Measurements from ENCODE around the gene RDH8.
A peak's percentile ranks its signal among the peaks of the same experiment; 100 is the strongest.

RDH8 gene

DNA sequence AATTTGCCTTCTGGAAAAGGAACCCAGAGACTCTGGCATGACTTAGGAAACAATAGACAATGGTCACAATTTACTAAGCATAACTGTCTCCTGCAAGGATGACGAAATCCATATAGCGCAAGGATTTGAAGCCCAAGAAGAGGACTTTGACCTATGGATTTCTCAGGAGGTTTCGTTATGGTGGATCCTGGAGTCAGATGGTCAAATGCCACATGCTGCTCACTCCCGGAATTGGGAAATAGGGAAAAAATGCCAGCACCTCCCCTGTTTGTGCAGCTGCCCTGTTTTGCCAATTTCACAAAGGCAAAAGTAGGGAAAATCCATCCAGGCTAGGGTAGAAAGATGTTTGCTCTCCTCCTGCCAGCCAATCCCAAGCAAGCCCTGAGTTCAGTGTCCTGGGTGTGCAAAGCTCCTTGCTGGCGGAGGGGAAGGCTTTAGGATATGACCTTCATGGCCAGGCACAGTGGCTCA, 23.4 kb downstream of the RDH8 start:
- no peak for DNase-seq (ENCODE audit: low read depth, low spot score)

- no peak for DNase-seq (ENCODE audit: low read depth, low spot score)
Observed at GRCh38 chr19:10037367-10037766, 24.1 kb downstream of the RDH8 start.

- DNase-seq (ENCODE audit: low read depth, low spot score): no peak
Observed at GRCh38 chr19:10037809-10038208, 24.5 kb downstream of the RDH8 start.

DNA sequence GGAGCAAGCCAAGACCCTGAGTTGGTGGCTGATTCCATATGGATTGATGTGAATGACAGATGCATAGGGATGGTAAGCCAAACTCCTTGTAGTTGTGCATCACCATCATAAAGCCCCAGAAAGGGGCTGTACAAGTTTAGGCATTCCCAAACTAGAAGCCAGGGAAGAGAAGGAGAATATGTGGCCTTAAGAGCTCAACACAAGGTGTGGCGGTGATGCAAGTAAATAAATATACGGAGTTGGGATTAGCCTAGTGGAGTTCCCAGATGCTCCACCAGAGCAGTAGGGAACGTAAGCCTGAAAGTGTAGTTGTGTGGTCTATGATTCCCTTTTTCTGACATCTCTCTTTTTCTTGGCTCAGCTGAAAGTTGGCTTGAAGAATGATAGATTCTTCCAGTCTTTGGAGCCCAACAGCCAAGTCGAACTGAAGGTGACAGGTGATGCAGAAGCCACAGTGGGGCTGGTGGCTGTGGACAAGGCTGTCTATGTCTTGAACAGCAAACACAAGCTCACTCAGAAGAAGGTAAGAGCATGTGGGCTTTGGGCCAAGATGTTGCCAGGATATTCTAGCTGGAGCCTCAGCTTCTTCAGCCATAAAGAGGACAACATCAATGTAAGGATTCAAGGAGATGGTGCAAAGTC, 30.1 kb downstream of the RDH8 start:
- DNase-seq (ENCODE audit: low read depth, low spot score): peak; percentile 28

DNA sequence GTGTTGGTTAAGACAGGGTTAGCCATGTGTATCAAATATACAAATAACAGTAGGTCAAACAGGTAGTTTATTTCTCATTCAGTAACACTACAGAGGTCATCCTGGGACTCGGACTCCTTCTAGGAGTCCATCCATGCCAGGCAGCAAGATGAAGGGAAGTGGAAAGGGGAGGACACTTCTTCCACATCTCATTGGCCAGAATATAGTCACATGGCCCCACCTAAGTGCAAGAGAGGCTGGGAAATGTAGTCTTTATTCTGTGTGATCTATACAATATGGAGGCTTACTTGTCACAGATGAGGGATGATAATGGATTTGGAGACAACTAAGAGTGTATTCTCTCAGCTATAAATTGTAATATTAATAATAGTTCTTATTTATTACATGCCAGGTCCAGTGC, 31.1 kb downstream of the RDH8 start:
- no peak for DNase-seq (ENCODE audit: low read depth, low spot score)

DNA sequence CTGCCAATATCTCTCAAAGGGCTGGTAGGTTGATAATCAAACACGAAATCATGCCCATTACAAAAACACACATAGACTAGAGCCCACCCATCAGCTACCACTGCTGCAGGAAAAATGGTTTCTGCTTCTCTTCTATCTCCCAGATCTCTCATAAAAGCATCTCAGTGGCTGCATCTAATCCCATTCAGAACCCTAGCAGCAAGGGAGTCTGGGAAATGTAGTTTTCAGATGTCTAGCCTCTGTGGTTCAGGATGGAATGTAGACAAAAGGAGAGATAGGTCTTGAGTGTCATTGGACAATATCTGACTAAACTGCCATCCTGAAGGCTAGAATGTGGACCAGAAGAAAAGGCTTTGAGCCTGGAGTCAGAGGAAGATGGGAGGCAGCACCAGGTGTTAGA, 32.1 kb downstream of the RDH8 start:
- no peak for DNase-seq (ENCODE audit: low read depth, low spot score)

- no peak for DNase-seq (ENCODE audit: low read depth, low spot score)
Observed at GRCh38 chr19:10049626-10050025, 36.3 kb downstream of the RDH8 start.

DNA sequence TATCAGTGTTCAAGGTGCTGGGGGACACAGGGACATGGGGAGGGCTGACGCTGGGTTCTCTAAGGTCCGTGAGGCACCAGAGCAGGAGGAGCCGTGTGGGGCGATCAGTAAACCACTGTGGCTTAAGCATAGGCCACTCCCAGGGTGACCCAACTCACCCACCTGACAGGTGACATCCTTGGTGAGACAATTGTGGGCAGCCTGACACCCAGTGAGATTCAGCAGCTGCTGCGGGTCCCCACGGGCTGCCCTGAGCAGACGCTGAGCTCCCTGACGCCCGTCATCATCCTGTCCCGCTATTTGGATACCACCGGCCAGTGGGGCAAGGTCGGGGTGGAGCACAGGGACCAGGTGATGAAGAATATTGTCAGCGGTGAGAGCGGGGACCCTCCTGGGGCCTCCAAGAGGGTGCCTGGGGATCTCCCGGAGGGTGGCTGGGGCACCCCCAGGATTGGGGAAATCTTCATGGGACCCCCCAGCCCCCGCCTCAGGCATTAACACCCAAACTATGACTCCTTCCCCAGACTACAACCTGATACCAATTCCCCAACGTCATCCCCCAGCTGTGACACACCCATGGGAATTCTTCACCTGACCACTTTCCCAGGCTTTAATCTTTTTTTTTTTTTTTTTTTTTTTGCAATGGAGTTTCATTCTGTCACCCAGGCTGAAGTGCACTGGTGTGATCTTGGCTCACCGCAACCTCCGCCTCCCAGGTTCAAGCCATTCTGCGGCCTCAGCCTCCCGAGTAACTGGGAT, 39.5 kb downstream of the RDH8 start:
- no peak for DNase-seq (ENCODE audit: low read depth, low spot score)

- peak; percentile 55 for DNase-seq (ENCODE audit: low read depth, low spot score)
Observed at GRCh38 chr19:10061717-10062310, 48.5 kb downstream of the RDH8 start.

DNA sequence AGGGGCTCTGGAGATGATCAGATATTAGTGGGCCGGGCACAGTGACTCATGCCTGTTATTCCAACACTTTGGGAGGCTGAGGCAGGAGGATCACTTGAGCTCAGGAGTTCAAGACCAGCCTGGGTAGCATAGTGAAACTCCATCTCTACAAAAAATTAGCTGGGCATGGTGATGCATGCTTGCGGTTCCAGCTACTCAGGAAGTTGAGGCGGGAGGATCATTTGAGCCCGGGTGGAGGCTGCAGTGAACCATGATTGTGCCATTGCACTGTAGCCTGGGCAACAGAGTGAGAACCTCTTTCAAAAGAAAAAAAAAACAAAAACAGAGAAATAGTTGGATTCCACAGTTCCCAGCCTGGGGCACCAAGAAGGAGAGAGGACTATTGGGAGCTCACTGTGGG, 54.9 kb downstream of the RDH8 start:
- DNase-seq (ENCODE audit: low read depth, low spot score): no peak

DNA sequence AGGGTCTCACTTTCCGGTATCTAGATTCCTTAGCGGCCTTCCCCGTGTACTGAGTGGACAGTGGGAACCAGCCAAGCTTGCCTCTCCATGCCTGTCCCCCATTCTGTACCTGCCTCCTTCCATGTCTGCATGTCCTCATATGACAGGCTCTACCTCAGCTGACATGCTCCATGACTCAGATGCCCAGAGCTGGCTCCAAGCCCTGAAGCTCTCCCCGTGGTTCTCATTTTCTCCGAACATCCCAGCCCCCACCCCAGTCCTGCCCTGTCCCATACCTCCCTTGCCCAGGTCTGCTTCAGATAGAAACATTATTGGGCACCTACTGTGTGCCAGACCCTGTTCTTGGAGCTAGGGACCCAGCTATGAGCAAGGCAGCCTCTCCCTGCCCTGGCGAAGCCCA, 55.8 kb downstream of the RDH8 start:
- DNase-seq (ENCODE audit: low read depth, low spot score): no peak

DNA sequence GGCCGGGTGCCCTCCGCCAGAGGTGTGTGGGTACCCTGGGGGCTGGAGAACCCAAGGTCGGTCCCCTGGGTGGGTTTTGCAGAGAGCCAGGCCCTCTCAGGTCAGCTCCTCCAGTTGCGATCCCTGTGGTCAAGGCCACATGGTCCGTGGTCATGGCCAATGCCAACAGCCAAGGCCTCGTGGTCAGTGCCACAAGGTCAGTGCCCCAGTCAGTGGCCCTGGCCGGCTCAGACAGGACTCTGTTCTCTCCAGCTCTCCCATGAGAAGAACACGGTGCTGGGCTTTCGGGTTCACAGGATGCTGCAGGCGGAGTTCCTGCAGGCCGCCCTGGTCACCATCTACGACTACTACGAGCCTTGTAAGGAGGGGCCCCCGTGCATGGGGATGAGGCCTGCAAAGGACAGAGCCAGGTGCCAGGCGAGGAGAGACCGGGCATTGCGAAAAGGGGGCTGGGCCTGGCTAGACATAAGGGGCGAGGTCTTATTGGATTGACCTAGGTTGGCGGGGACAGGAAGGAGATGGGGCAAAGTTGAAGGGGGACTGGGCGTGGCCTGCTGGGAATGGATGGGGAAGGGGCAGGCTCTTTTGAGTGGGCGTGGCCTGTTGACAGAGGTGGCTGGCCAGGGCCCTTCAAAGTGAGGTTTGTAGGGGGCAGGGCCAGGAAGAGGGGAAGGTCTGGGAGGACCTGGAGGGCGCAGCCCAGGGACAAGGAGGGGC, 57.6 kb downstream of the RDH8 start:
- DNase-seq (ENCODE audit: low read depth, low spot score): no peak

Data from ELF-1 (cell line).